ENCODE results near the gene DMRT2.

DNA sequence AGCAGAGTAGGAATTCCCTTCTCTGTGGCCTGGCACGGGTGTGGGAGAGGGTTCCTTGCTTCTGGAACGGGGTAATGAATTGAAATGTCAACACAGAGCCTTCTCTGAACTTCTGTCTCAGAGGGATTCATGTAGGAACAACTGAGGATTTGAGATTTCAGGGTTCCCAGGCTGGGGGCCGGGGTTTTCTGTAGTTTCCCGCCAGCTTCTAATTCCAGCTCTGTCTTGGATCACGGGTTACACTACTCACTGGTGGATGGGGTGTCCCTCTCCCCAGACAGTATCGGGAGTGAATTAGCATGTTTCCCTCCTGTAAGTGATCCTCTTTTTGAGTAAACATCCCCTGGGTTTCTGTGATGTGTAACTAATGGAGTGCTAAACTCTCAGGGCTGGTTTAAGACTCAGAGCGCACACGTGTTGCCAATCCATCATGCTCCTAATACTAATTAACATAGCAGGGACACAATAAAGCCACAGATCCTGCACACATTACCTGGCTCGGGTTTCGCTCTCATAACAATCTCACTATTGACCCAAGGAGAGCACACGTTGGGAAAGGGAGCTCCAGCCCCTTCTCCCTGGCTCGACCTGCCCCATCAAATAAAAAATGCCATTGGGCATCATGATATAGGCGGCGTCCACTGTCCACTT, 18.1 kb upstream of the DMRT2 start:
- no peak for TF ChIP-seq CTCF (IDR thresholded peaks at IDR 0.05)
- no peak for TF ChIP-seq POLR2A (IDR thresholded peaks at IDR 0.05)

Measured in heart left ventricle (tissue), 13 donors.